AG20443 (cell line): ENCODE data around the gene HNF4A.
A peak's percentile ranks its signal among the peaks of the same experiment; 100 is the strongest.

Source experiments
- DNase-seq: peaks from one replicate; pipeline ENCODE4 v3.0.0; 2012; ENCODE audit warnings: low spot score, mixed read lengths

The HNF4A gene

DNA sequence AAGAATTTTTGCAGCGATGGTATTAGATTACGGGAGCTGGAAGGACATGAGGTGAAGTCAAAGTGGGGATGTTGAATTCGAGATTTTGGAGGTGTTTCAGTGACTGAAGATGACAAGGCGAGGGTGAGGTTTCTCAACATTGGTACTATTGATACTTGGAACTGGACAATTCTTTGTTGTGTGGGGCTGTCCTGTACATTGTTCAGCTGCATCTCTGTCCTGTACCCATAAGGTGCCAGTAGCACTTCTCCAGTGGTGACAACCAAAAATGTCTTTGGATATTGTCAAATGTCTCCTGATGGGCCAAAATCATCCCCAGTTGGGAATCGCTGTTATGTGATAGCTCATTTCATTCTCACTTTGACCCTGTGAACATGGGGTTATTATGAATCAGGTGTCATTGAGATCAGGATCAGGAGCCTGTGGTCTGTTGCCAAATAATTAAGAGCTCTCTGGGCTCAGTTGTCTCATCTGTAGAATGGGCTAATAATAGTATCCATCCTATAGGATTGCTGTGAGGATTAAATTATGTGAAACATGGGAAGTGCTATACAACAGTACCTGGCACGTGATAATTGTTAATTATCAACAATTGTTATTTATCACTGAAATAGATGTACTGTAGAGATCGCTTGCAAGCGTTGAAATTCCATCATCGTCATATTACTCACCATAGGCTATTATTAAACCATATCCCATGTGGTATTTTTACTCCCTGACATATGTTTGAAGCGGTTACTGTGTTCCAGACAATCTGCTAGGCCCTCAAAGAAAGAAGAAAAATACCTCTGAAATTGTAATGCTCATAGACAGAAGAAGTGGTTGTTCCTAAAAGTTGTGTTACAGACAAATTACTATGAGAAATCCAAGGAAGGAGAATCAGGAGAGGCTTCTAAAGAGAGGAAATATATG lies 71.6 kb downstream of the HNF4A start:
- DNase-seq = no peak

DNA sequence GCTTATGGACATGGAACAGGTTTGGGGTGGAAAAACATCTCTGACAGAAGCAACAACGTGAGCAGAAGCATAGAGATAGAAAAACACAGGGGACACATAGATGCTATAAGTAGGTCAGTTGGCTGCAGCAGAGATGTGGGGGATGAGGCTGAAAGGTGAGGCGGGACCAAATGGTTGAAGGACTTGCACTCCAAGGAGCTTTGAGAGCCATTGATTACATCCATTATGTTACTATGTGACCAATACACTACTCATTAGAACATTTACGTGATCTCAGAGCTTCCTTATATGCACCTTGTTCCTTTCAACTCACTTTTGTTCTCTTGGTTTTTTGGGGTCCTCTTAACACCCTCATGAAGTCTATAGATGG lies 72.3 kb downstream of the HNF4A start:
- no peak for DNase-seq

- DNase-seq = no peak
These were observed 72.9 kb downstream of the HNF4A start for GRCh38 chr20:44428174-44429016.

- DNase-seq = no peak
These were observed 73.5 kb downstream of the HNF4A start for GRCh38 chr20:44429017-44429339.

DNA sequence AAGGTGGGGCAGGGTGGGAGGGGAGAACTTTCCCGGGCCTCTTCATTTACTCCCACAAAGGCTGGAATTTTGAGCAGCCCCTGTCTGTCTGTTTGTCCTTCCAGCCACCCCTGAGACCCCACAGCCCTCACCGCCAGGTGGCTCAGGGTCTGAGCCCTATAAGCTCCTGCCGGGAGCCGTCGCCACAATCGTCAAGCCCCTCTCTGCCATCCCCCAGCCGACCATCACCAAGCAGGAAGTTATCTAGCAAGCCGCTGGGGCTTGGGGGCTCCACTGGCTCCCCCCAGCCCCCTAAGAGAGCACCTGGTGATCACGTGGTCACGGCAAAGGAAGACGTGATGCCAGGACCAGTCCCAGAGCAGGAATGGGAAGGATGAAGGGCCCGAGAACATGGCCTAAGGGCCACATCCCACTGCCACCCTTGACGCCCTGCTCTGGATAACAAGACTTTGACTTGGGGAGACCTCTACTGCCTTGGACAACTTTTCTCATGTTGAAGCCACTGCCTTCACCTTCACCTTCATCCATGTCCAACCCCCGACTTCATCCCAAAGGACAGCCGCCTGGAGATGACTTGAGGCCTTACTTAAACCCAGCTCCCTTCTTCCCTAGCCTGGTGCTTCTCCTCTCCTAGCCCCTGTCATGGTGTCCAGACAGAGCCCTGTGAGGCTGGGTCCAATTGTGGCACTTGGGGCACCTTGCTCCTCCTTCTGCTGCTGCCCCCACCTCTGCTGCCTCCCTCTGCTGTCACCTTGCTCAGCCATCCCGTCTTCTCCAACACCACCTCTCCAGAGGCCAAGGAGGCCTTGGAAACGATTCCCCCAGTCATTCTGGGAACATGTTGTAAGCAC lies 74.1 kb downstream of the HNF4A start:
- DNase-seq = no peak

- DNase-seq = no peak
These were observed 75.0 kb downstream of the HNF4A start for GRCh38 chr20:44430270-44431065.

DNA sequence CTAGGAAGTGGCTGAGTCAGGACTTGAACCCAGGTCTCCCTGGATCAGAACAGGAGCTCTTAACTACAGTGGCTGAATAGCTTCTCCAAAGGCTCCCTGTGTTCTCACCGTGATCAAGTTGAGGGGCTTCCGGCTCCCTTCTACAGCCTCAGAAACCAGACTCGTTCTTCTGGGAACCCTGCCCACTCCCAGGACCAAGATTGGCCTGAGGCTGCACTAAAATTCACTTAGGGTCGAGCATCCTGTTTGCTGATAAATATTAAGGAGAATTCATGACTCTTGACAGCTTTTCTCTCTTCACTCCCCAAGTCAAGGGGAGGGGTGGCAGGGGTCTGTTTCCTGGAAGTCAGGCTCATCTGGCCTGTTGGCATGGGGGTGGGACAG lies 75.6 kb downstream of the HNF4A start:
- no peak for DNase-seq

DNA sequence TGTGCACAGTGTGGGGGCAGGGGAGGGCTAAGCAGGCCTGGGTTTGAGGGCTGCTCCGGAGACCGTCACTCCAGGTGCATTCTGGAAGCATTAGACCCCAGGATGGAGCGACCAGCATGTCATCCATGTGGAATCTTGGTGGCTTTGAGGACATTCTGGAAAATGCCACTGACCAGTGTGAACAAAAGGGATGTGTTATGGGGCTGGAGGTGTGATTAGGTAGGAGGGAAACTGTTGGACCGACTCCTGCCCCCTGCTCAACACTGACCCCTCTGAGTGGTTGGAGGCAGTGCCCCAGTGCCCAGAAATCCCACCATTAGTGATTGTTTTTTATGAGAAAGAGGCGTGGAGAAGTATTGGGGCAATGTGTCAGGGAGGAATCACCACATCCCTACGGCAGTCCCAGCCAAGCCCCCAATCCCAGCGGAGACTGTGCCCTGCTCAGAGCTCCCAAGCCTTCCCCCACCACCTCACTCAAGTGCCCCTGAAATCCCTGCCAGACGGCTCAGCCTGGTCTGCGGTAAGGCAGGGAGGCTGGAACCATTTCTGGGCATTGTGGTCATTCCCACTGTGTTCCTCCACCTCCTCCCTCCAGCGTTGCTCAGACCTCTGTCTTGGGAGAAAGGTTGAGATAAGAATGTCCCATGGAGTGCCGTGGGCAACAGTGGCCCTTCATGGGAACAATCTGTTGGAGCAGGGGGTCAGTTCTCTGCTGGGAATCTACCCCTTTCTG lies 76.2 kb downstream of the HNF4A start:
- no peak for DNase-seq

DNA sequence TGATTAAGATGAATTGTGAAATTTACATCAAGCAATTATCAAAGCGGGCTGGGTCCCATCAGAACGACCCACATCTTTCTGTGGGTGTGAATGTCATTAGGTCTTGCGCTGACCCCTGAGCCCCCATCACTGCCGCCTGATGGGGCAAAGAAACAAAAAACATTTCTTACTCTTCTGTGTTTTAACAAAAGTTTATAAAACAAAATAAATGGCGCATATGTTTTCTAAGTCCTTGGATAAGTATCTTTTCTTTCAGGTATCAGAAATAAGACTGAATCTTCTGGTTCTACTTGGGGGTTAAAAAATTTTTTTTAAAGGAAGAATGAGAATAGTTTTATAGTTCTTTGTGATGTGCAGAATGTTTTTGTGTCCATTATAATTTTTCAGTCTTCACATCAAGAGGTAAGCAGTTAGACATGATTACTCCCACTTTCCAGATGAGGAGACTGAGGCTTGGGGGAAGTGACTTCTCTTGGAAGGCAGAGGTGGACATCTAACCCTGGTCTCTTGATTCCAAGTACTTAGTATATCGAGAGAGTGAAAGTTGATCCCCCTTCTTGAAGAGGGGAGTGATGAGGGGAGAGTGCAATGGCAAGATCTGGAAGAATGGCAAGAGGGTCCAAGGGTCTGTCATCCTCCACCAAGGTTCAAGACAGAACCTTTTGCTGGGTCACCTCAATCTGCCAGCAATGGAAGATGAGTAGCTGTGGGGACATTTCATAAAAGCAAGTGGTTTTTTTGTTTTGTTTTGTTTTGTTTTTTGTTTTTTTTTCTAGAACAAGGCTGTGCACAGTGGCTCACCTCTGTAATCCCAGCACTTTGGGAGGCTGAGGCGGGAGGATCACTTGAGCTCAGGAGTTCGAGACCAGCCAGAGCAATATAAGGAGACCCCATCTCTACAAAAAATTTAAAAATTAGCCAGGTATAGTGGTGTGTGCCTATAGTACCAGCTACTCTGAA lies 77.4 kb downstream of the HNF4A start:
- DNase-seq = no peak

DNA sequence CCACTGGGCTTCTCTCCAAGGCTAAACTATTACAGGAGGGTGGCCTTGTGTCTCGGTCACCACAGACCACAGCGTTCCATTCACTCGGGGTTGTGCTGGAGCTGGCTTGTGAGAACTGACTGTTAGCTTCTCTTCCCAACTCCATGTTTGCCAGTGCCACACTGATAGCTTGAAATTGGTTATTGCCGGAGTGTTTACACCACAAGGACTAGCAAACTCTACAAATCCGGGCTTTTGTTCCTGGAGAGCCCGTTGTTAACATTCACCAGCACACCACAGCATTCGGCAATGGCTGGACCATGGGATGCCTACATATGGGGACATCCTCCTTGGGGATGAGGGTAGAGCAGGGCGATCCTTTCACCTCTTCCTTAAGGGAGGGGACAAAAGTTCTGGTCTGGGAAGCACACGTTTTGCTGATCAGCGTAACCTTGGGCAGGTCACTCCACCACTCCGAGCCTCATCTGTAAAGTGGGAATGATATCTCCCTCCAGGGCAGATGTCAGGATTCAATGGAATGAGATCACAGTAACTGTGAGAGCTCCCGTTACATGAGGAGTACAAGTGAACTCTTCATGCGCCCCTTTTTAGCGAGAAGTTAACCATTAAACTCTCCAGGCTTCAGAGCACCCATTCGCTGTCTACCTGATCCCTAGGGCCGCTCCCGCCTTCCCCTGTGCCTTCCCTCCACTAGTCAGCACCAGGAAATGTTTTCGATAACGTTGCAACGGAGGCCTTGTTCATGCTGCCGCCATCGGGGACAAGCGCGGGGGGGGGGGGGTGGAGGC lies 78.4 kb downstream of the HNF4A start:
- DNase-seq = no peak

GRCh38 chr20:44435630-44436335 lies 80.3 kb downstream of the HNF4A start:
- no peak for DNase-seq

- no peak for DNase-seq
These were observed 80.9 kb downstream of the HNF4A start for GRCh38 chr20:44436393-44436792.

DNA sequence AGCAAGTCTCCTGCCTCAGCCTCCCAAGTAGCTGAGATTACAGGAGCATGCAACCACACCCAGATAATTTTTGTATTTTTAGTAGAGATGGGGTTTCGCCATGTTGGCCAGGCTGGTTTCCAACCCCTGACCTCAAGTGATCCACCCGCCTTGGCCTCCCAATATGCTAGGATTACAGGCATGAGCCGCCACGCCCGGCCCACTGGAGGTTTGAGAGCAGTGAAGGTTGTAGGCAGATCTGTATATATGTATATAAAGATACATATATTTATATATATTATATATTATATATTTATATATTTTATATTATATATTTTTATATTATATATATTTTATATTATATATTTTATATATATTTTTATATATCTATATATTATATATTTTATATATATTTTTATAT lies 82.0 kb downstream of the HNF4A start:
- DNase-seq = no peak

DNA sequence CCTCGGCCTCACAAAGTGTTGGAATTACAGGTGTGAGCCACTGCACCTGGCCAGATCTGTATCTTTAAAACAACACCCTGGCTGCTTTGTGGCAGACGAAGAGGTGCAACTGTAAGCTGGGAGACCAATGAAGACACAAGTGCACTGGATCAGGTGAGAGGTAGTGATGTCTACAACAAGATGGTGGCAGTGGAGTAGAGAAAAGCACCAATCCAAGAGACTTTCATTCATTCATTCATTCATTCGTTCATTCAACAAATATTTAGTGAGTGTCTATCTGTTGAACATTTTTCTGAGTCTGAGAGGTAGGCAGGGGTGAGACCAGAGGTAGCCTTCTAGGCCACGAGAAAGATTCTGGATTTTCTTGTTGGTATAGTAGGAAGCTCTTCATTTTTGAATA lies 83.3 kb downstream of the HNF4A start:
- DNase-seq = no peak

DNA sequence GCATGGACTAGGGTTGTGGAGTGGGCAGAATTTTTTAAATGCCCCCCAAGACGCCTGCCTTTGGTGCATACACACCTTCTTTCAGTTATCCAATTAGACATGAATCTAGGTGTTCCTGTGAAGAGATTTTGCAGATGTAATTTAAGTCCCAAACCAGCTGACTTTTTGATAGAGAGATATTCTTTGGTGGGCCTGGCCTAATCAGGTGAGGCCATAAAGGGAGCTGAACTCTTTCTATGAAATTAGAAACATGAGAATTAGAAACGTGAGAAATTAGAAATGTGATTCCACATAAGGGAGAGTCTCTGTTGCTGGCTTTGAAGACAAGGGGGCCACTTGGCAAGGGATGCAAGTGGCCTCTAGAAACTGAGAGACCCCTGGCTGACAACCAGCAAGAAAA lies 83.8 kb downstream of the HNF4A start:
- DNase-seq = no peak

- DNase-seq = peak; percentile 48
These were observed 87.0 kb downstream of the HNF4A start for GRCh38 chr20:44442298-44443070.
